Memory B cell (primary cell): Measurements from ENCODE around the gene EPAS1.
"Not testable (repeated sequence)": the region's sequence is repeated elsewhere in the genome, so short reads cannot be mapped to it uniquely, and the experiment has no call there.

Experiments used
- ATAC-seq: fragments of 150-1000 bp; cut with Tn5 transposase; 2 replicates; pipeline ENCODE4 v1.10.0; 2021; ENCODE audit warnings: low read depth, mild to moderate bottlenecking, moderate library complexity
- DNase-seq, 2 donors: peaks; one replicate each; pipeline ENCODE4 v3.0.0; 2022; ENCODE audit warnings: low spot score in 2 of 2
- H3K27ac Mint-ChIP-seq: one replicate; pipeline ENCODE4 v1.8.0; 2022; ENCODE audit warnings: mild to moderate bottlenecking, moderate library complexity, mixed read lengths
- H3K27me3 Mint-ChIP-seq: one replicate; pipeline ENCODE4 v1.8.0; 2022; ENCODE audit warnings: mixed read lengths
- H3K36me3 Mint-ChIP-seq: one replicate; pipeline ENCODE4 v1.8.0; 2022; ENCODE audit warnings: mild to moderate bottlenecking, mixed read lengths
- H3K4me1 Mint-ChIP-seq: one replicate; pipeline ENCODE4 v1.8.0; 2022; ENCODE audit warnings: mixed read lengths
- H3K4me3 Mint-ChIP-seq: one replicate; pipeline ENCODE4 v1.8.0; 2022; ENCODE audit warnings: mild to moderate bottlenecking, moderate library complexity, mixed read lengths
- H3K9me3 Mint-ChIP-seq: one replicate; pipeline ENCODE4 v1.8.0; 2022; ENCODE audit warnings: mixed read lengths

The EPAS1 gene

DNA sequence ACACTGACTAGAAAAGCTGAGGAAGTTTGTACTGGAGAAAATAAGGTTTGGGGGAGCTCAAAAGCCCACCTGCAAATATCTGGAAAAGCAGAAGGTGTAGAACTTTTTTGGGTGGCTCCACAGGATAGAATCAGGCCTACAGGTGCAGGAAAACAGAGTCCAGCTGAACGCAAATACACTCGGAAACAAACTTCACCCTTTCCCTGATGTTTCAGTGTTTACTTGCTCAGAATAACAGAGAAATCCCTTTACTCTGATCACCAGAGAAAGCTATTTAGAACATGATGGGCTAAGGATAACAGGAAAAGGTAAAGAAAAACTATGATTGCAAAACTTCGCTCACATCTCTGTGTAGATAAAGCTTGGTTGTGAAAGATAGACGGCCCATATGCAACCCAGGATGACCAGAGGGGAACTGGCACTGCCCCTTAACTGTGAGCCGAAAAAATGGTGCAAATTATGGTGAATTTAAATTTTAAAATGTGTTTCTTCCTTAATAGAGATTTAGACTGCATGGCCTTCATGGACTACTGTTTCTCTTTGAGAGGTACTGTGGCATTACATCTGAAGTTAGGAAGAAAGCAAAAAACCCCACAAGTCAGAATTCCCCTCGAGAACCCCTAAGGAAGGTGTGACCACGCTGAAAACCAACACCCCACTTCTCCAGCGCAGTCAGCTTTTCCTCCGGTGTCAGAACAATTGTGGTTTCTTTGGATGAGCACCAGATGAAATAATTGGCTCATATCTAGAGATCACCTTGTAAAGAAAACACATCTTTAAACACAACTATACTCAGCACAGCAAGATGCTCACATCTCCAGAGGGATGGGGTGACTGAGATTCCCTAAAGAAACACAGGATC, 97.7 kb downstream of the EPAS1 start:
- no peak for ATAC-seq
- no peak overlapping the region for H3K4me3 Mint-ChIP-seq
- DNase-seq = no peak

DNA sequence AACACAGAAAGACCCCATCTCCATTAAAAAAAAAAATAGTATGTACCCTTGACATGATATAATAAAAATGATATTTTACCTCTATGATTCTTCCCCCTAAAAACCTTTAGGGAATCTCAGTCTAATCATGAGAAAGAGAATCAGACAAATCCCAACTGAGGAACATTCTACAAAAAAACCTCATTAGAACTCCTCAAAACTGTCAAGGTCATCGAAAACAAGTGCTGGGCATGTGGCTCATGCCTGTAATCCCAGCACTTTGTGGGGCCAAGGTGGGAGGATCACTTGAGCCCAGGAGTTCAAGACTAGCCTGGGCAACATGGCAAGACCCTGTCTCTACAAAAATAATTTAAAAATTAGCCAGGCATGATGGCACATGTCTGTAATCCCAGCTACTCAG, 98.5 kb downstream of the EPAS1 start:
- not testable (repeated sequence) for H3K4me1 Mint-ChIP-seq, H3K9me3 Mint-ChIP-seq, H3K4me3 Mint-ChIP-seq, ATAC-seq, H3K27ac Mint-ChIP-seq, H3K36me3 Mint-ChIP-seq, DNase-seq
- H3K27me3 Mint-ChIP-seq = peaks cover 18% of the 10 kb centered on the region

More for the DNA sequence above, 97.7 kb downstream of the EPAS1 start:
- H3K27ac Mint-ChIP-seq = no peak overlapping the region
- H3K9me3 Mint-ChIP-seq = no peaks in the 10 kb centered on the region
- peaks cover 22% of the 10 kb centered on the region for H3K27me3 Mint-ChIP-seq
- no peaks in the 10 kb centered on the region for H3K4me1 Mint-ChIP-seq
- H3K36me3 Mint-ChIP-seq = no peaks in the 10 kb centered on the region

DNA sequence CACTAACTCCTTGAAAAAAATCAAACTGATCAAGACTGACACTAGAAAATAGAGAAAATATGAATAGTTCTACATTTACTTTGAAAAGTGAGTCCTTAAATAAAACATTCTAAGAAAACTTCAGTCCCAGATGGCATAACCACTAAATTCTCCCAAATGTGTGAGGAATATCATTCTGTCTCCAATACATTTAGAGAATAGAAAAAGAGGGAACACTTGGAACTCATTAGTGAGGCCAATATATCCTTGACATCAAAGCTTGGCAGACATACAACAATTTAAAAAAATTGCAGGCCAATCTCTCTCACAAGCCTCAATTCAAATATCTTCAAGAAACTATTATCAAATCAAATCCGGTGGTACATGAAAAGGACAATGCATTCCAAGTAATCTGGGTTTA, 102.8 kb downstream of the EPAS1 start:
- H3K4me3 Mint-ChIP-seq = no peak overlapping the region
- DNase-seq (no peak), ATAC-seq (no peak)
- no peaks in the 10 kb centered on the region for H3K4me1 Mint-ChIP-seq
- peaks cover 5% of the 10 kb centered on the region for H3K27me3 Mint-ChIP-seq
- H3K9me3 Mint-ChIP-seq = no peaks in the 10 kb centered on the region
- H3K27ac Mint-ChIP-seq = no peak overlapping the region
- no peaks in the 10 kb centered on the region for H3K36me3 Mint-ChIP-seq

DNA sequence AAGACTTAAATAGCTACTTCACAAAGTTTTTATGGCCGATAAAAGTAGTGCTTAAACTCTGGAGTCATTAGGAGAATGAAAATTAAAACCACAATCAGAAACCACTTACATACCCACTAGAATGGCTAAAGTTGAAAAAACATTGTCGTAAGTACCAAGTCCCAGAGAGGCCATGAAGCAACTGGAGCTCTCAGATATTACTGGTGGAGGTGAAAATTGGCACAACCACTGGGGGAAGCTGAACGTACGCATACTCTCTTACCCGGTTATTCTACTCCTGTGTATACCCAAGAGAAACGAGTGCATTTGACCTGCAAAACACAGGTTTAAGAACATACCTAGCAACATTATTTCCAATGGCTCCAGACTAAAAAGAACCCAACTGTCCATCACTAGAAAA, 105.7 kb downstream of the EPAS1 start:
- Mint-ChIP-seq H3K27ac (no peak overlapping the region), H3K36me3 (no peaks in the 10 kb centered on the region), H3K4me3 (no peak overlapping the region), H3K4me1 (no peaks in the 10 kb centered on the region), H3K27me3 (peaks cover 9% of the 10 kb centered on the region), H3K9me3 (no peaks in the 10 kb centered on the region)
- DNase-seq (no peak), ATAC-seq (no peak)

DNA sequence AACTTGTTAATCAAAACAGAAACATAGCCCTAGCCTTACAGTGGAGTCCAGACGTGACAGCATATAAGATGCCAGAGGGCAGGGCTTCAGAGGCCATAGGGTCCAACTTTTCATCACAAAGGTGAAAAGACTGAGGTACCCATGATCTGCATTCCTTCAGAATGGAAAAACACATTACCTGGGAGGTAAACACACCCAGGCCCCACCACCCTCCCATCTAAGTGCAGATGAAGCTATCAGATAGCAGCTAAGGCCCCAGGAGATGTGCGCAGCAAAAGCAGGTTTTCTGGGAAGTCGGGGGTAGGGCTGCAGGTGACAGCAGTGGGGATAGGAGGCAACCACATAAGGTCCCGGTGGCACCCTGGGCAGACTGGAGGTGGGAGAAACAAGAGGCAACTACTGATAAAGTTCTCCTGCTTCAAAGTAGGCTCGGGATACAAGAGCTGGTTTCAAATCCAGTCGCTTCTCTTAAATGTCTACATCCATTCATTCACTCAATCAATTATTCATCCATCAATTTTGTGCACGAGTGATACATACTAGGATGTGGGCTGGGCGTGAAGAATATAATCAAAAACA, 107.1 kb downstream of the EPAS1 start:
- no peaks in the 10 kb centered on the region for H3K36me3 Mint-ChIP-seq
- ATAC-seq = no peak
- H3K9me3 Mint-ChIP-seq = no peaks in the 10 kb centered on the region
- H3K27me3 Mint-ChIP-seq = peaks cover 12% of the 10 kb centered on the region
- no peak overlapping the region for H3K27ac Mint-ChIP-seq
- DNase-seq = no peak
- H3K4me3 Mint-ChIP-seq = no peak overlapping the region
- no peaks in the 10 kb centered on the region for H3K4me1 Mint-ChIP-seq

DNA sequence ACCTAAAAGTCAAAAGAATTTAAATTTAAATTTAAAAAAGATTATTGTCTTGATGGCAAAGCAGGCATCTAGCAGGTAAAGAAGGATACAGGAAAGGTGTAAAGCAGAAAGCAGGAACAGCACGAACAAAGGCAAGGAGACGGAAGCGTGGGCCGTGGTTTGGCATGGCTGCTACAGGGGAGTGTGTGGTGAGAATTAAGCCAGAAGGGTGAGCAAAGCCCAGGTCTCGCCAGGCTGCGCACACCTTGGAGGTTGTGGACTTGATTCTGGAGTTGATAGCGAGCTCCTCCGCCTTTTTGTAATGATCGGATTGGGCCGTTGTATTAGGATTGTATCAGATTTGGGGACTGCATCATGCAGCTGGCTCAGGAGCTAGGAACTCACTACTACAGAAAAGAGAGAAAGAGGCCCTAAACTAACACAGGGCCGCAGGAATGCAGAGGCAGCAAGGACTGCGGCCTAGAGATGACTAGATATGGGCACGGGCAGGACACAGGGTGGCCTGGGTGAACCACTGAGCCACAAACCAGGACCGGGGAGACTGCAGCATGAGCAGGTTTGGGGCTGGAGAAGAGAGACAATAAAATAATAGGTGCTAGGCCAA, 110.7 kb downstream of the EPAS1 start:
- ATAC-seq = no peak
- H3K4me3 Mint-ChIP-seq = no peak overlapping the region
- no peaks in the 10 kb centered on the region for H3K9me3 Mint-ChIP-seq
- no peaks in the 10 kb centered on the region for H3K36me3 Mint-ChIP-seq
- no peaks in the 10 kb centered on the region for H3K4me1 Mint-ChIP-seq
- H3K27me3 Mint-ChIP-seq = peaks cover 13% of the 10 kb centered on the region
- DNase-seq = no peak
- H3K27ac Mint-ChIP-seq = no peak overlapping the region

DNA sequence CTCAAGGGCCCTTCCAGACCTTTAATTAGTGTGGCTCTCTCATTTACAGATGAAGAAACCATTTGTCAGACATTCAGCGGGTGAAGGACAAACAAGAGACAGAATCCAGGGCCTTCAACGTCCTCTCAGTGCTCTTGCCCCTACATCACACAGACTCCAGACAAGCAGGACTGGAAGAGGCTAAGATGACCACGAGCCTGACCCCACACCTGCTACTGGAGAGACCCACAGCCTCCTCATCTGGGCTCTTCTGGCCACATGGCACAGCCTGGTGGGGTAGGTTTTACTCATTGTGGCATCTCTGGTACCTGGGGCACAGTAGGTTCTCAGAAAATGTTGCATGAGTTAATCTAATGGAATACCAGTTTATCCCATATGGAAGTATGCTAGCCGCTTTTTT, 112.5 kb downstream of the EPAS1 start:
- Mint-ChIP-seq H3K9me3 (peaks cover 1% of the 10 kb centered on the region), H3K4me1 (no peaks in the 10 kb centered on the region), H3K27me3 (peaks cover 14% of the 10 kb centered on the region), H3K36me3 (peaks cover under 1% of the 10 kb centered on the region), H3K27ac (no peak overlapping the region), H3K4me3 (no peak overlapping the region)
- no peak for DNase-seq
- no peak for ATAC-seq

DNA sequence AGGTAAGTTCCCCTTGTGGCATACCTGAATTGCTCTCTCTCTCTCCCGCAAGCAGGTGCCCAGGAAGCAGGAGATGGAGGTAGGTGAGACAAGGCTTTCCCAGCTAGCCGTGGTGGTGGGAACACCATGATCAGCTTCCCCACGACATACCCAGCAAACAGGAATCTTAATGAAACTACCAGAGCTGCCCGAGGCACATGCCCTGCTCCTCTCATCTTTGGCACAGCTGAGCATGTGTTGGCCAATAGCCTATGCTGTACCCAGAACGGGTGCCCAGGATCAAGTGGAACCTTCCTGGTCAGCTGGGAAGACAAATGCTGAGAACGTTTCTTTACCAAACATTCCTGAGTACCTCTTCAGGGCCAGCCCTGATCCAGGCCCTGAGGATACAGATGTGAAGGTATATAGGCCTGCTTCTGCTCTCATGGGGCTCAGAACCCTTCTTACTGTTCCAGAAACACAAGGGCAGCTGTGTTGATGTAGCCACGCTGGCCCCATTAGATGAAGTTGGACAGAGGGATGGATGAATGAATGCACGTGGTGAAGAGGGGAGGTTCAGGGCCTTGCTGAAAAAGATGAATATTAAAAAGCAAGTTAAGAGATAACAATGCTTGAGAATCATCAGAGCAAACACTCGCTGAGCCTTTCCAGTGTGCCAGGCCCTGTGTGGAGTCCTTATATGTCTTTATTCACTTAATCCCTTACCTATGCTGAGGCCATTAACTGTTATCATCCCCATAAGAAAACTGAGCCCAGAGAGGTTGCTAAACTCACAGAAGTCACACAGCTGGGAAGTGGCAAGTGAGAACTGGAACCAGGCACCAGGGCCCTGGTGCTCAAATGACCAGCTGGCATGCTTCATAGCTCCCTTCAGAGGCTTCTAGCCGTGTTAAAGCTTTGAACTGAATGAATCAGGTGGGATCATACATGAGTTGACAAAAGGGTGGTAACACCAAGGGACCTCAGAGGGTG, 113.4 kb downstream of the EPAS1 start:
- H3K4me1 Mint-ChIP-seq = no peaks in the 10 kb centered on the region
- DNase-seq = no peak
- H3K36me3 Mint-ChIP-seq = peaks cover 2% of the 10 kb centered on the region
- H3K4me3 Mint-ChIP-seq = no peak overlapping the region
- H3K9me3 Mint-ChIP-seq = peaks cover 6% of the 10 kb centered on the region
- ATAC-seq = no peak
- H3K27me3 Mint-ChIP-seq = peaks cover 15% of the 10 kb centered on the region
- no peak overlapping the region for H3K27ac Mint-ChIP-seq

DNA sequence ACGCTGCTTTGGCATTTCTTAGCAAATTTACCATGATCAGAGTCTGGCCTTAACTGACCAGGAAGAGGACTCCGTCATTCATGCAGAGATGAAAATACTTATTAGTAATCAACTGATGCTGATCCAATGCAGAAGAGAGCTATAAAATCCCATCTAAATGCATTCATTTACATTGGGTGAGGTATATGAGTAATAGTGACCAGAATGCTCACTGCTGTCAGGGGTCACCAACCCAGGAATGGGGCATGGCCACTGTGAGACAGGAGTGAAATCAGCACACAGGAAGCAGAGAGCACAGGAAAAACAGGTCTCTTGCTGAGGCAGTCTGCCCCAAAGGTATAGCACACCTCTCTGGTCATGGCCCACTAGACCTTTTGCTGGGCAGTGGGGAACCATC, 114.0 kb downstream of the EPAS1 start:
- Mint-ChIP-seq H3K36me3 (peaks cover 2% of the 10 kb centered on the region), H3K4me1 (no peaks in the 10 kb centered on the region), H3K27me3 (peaks cover 13% of the 10 kb centered on the region), H3K9me3 (peaks cover 8% of the 10 kb centered on the region), H3K4me3 (no peak overlapping the region), H3K27ac (no peak overlapping the region)
- ATAC-seq (no peak), DNase-seq (no peak)

DNA sequence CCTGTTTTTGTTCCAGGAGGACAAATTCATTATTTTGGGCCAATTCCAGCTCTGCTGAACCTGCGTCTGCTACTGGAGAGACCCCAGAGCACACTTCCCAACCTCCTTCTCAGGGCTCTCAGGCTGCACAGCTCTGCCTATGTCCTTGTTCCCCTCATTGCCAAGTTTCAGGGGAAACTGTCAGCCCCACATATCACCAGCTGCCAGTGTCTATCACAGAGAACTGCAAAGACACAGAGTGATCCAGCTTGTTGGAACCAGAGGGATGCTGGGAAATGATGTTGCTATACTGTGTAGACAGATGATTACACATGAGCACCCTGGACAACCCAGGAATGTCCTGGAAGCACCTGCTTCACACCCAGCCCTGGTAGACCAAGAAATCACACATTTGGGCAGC, 114.8 kb downstream of the EPAS1 start:
- H3K4me1 Mint-ChIP-seq = no peaks in the 10 kb centered on the region
- H3K27me3 Mint-ChIP-seq = peaks cover 12% of the 10 kb centered on the region
- no peak overlapping the region for H3K4me3 Mint-ChIP-seq
- peaks cover 2% of the 10 kb centered on the region for H3K36me3 Mint-ChIP-seq
- peaks cover 8% of the 10 kb centered on the region for H3K9me3 Mint-ChIP-seq
- DNase-seq = no peak
- no peak for ATAC-seq
- no peak overlapping the region for H3K27ac Mint-ChIP-seq

DNA sequence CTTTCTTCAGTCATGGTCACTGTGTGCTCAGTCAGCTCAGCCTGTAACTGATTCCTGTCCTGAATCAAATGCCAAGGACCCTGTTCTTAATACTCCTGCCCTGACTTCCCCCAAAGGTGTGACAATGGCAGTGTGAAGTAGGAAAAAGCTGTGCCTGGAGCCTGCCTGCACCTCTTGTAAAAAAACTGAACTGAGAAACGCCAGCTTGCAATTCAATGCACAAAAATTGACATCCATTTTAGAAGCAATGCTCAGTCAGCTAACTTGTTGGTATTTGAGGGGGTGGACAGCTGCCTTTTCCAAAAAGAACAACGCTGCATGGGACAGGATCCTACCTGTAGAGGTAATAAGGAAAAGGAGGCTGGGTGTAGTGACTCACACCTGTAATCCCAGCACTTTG, 115.9 kb downstream of the EPAS1 start:
- DNase-seq (no peak), ATAC-seq (no peak)
- no peaks in the 10 kb centered on the region for H3K4me1 Mint-ChIP-seq
- H3K4me3 Mint-ChIP-seq = no peak overlapping the region
- H3K27me3 Mint-ChIP-seq = peaks cover 7% of the 10 kb centered on the region
- H3K36me3 Mint-ChIP-seq = peaks cover 2% of the 10 kb centered on the region
- peaks cover 10% of the 10 kb centered on the region for H3K9me3 Mint-ChIP-seq
- no peak overlapping the region for H3K27ac Mint-ChIP-seq

DNA sequence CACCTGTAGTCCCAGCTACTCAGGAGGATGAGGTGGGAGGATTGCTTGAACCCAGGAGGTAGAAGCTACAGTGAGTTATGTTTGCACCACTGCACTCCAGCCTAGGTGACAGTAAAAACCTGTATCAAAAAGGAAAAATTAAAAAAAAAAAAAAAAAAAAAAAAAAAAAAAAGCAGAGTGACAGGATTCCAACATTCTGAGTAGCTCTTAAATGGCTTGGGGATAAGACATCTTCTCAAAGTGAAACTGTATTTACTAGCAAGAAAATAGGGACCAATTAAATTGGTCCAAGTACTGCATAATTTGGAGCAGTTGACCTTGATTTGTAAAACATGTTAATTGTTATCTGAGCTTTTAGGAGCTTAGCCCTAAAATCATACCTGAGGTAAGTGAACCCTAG, 116.4 kb downstream of the EPAS1 start:
- Mint-ChIP-seq H3K9me3 (peaks cover 14% of the 10 kb centered on the region), H3K4me3 (no peak overlapping the region), H3K27me3 (peaks cover 6% of the 10 kb centered on the region), H3K27ac (no peak overlapping the region), H3K4me1 (no peaks in the 10 kb centered on the region), H3K36me3 (peaks cover 2% of the 10 kb centered on the region)
- ATAC-seq = no peak
- no peak for DNase-seq

DNA sequence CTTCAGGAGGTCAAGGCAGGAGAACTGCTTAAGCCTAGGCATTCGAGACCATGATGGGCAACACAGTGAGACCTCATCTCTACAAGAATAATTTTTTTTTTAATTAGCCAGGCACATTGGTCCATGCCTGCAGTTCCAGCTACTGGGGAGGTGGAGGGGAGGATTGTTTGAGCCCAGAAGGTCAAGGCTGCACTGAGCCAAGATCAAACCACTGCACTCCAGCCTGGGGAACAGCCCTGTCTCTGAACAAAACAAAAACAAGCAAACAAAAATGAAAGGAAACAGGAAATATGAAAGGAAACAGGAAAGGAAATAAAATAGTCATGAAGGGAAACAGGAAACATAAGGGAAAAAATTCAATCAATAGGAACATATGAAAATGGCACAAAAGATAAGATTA, 117.5 kb downstream of the EPAS1 start:
- H3K27ac Mint-ChIP-seq = no peak overlapping the region
- no peaks in the 10 kb centered on the region for H3K4me1 Mint-ChIP-seq
- peaks cover 14% of the 10 kb centered on the region for H3K9me3 Mint-ChIP-seq
- DNase-seq (no peak), ATAC-seq (no peak)
- no peak overlapping the region for H3K4me3 Mint-ChIP-seq
- peaks cover 2% of the 10 kb centered on the region for H3K36me3 Mint-ChIP-seq
- H3K27me3 Mint-ChIP-seq = peaks cover 4% of the 10 kb centered on the region

DNA sequence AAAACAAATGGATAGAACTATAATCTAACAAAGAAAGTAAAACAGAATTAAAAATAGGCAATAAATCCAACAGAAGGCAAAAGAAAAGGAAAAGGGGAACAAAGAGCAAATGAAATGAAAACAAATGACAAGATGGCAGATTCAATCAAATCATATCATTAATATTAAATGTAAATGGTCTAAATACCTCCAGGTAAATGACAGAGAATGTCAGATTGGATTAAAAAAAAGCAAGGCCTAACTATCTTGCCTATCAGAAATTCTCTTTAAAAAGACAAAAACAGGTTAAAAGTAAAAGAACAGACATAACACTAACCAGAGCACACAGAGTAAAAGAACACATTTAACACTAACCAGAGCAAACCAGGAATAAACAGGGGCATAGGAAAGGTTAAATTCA, 119.1 kb downstream of the EPAS1 start:
- Mint-ChIP-seq H3K4me1 (no peaks in the 10 kb centered on the region), H3K27me3 (peaks cover 4% of the 10 kb centered on the region), H3K27ac (no peak overlapping the region), H3K9me3 (peaks cover 14% of the 10 kb centered on the region), H3K4me3 (no peak overlapping the region), H3K36me3 (peaks cover 2% of the 10 kb centered on the region)
- DNase-seq = no peak
- no peak for ATAC-seq
